Left cardiac atrium (tissue), 4 donors: ENCODE data around the gene FBN1. TPM values are rescaled to one million over a fixed set of nuclear protein-coding genes. Genes with fewer than 3 reads are reported as not detected.

Source experiments
- ATAC-seq, 2 donors: fragments of 200-7000 bp; cut with Tn5 transposase; one replicate each; pipeline ENCODE4 v1.9.1; 2020; ENCODE audit warnings: mild to moderate bottlenecking in 2 of 2, moderate library complexity in 2 of 2
- DNase-seq: peaks from one replicate; pipeline ENCODE4 v3.0.0-alpha.2; 2020
- intact Hi-C, 2 donors: fragments of 100-400 bp; cut with DNase I; formaldehyde crosslinking; loops; one replicate each; pipeline versions ENCODE4 v1.14.1 to v1.15.1; 2022 to 2023
- total RNA-seq, 2 donors: library from RNA; stranded (reverse); fragmentation: NEBNext Ultra II Directional; extraction: Animal tissue kit (Norgen Biotek cat#: 25700); gene quantifications; one replicate each; pipeline ENCODE4 v1.2.1, GENCODE V29; 2021
- donor health status: DM: no; HTN: yes; CAD: no.
- donor health status: DM: no; HTN: yes; CAD: no; lungs with severe emphysema.
- donor health status: DM: yes; HTN: yes; CAD: no.
- donor health status: Dilated cardiomyopathy.

FBN1 gene
- total RNA-seq, 2 donors from 2014 or later = 105 to 110 TPM

DNA sequence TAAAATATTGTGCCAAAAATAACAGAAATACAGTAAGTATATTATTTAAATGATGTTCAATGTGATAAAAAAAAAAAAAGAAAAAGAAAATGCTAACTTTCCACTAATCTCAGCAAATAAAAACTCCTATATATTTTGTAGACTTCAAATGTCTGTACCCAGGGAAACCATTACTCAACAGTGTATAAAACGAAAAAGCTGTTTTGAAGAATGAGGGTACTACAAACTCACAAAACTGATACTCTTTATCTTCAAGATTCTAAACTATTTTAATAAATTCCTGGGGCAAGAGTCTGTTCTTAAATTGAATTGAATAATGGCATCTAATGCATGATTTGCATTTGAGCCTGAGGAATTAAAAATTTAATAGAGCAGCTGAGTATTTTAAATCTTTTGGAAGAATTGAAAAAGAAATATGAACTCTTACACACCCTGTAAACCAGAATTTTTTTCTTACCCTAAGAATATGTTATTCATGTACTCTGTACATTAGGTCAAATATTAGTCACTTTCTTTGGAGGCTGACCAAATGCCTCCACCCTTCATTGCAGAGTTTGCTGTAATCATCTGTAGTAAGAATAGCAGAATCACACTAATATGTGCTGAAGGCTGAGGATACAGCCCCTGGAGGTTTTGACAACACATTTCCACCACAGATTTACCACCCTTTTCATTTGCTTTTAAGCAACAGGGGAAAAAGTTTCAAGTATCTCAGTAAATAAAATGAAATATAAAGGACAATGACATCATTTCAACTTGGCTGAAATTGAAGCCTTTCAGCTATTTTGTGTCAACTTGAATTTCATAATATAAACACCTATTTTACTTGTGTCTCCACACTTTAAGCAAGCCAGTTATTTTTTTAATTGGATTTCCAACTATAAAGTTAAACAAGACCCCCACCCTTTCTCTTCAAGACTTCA is 79.7 kb downstream of the FBN1 start:
- no peak for DNase-seq
- intact Hi-C loops = no loop called here
- ATAC-seq = peak; percentile 57 to 89

DNA sequence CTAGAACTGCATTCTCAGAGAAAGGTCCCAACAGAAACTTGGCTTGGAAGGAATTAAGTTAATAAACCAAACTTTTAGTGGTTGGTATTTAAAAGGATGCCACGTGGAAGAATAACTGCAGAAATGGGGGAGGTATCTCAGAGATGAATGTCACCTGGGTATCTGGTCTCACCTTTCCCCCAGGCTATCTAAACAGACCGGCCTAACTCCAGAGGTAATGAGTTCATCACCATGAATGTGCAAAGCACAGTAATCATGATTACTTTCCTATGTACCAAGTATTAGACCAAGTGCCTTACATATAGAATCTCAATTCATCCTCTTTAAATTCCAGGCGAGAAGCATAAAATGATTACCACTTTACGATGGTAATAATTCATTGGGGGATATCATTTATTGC is 80.8 kb downstream of the FBN1 start:
- ATAC-seq = no peak
- DNase-seq = no peak
- intact Hi-C loops = loop anchor here in 1 of 2 donors (5.0 kb wide), 1 partner anchor 53 kb away; no protein-coding TSS in a partner anchor

DNA sequence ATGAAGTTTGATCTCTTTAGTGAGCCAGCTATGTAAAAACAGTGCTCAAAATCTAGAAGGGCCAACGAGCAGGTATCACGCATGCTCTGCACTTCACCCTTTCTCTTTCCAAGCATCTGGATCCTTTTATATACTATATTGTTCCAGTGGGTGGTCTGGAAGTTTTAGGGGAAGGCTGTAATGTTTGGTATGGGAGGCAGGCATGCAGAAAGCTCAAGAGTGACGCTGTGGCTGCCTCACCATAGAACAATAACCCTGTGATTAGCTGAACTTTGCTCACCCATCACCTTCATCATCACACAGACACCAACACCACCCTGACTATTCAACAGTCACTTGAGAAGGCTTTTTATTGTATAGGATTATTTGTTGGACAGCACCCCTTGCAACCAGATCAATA is 81.6 kb downstream of the FBN1 start:
- intact Hi-C loops = loop anchor here in 1 of 2 donors (5.0 kb wide), 1 partner anchor 53 kb away; no protein-coding TSS in a partner anchor

DNA sequence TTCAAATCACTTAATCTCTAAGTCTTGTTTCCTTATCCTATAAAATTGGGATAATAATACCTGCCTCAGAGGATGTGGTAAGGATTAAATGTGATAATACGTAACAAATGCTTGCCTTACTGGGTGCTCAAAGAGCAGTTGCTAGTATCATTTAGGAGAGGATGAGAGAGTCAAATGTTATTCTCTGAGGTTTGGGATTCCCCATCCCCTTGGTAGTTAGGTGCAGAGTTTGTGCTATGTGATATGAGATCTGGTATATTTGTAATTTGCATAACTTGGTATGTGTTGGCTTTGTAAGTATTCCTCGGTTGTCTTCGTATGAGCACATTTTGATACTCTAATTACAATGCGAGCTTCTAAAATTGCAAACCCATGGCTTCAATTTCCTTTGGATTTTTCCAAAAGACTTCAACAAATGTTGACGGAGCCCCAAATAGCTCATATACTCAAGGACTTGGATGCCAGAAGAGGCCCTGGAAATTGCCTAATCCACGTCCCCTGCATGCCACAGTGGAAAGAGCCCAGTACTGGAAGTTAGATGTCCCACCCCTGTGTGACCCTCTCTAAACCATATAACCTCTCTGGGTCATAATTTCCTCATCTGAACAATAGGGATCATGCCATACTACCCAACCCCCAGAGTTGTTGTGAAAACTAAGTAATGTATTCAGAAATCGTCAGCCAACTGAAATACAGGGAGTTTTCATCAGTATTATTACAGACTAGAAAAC is 85.0 kb downstream of the FBN1 start:
- DNase-seq (peak; percentile 31), ATAC-seq (peak in 1 of 2 donors; percentile 74)
- intact Hi-C loops = loop anchor here in 1 of 2 donors (5.0 kb wide), 1 partner anchor 57 kb away; no protein-coding TSS in a partner anchor

More for the DNA sequence above, 81.6 kb downstream of the FBN1 start:
- ATAC-seq (no peak), DNase-seq (no peak)

GRCh38 chr15:48559285-48559684 is 86.2 kb downstream of the FBN1 start:
- DNase-seq (peak; percentile 36), ATAC-seq (peak; percentile 60 to 68)
- intact Hi-C loops = no loop called here

DNA sequence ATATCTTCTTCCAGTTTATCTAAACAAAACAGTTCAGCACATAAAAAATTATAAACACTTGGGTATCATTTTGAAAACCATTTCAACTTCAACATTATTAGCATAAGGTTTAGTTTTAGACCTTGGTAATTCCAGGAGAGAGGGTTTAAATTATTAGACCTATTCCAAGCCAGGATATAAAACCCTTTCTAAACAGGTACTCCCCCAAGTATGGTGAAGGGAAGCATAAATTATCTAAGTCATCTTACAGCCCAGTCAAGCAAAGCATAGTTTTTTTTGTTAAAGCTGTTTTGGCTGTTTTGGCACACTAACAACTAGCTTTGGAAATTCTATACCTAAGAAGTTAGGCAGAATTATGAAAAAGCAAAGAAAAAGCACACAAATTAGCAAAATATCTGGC is 87.3 kb downstream of the FBN1 start:
- intact Hi-C loops = no loop called here
- DNase-seq (no peak), ATAC-seq (no peak)

- ATAC-seq (peak; percentile 35 to 80), DNase-seq (peak; percentile 46)
- intact Hi-C loops = no loop called here
Measured at GRCh38 chr15:48557335-48557734, 88.2 kb downstream of the FBN1 start.

DNA sequence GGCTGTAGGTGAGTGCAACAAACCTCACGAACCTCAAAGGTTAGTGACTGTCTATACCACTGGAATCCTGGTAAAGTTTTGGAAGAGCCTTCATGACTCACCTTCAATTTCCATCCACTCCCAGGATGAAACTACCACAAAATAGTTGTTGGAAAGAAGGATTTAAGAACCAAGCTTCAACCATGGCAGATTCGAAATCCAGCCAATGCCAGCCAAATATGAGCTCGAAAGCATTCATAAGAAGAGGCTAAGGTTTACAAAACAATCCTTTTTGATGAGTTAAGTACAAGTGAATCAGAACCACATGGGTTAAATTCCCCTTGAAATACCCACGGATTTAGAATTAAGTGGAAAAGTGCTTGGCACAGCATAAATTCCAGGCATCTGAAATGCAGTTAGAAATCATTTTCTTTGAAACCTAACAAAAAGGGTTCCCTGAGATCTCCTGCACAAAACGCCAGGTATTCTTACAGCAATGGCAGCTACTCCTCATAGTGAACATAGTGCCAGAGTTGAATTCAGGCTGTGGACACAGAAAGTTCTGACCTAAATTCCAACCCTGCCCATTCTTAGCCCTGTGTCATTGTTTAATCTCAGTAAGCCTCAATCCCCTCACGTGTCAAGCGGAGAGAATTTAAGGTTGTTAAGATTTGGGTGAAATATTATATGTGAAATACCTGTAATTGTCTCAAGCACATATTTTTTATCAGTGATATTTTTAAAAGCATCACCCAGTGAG is 89.2 kb downstream of the FBN1 start:
- ATAC-seq (peak in 1 of 2 donors; percentile 17), DNase-seq (no peak)
- intact Hi-C loops = no loop called here

DNA sequence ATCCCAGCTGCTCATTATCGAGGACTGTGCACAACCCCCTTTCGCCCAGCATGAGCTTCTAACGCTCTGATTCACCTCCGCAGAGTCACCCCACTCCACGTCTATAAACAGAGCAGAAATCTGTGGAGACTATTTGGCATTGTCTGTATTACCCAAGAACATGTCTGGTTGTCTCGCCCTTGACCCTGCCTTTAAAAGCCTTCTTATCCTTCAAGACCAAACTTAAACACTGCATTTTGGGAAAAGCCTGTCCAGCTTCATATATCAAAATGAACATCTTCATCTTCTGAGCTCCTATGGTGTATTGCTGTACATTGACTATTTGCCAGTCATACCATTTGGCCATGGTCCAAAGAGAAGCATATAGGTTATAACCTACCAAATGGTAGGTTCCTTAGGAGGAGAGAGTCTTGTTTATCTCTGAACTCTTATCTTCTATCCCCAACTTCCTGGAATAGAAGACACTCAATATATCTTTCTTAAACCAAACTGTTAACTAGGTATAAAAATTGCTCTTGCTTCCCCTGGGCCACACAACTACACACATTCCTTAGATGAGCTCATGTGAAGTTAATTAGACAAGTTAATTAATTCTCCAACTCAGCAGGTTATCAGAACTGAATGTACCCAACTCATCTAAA is 90.1 kb downstream of the FBN1 start:
- no peak for DNase-seq
- intact Hi-C loops = no loop called here
- ATAC-seq = peak in 1 of 2 donors; percentile 10

- ATAC-seq = no peak
- intact Hi-C loops = loop anchor here in 1 of 2 donors (5.0 kb wide), 1 partner anchor 73 kb away; no protein-coding TSS in a partner anchor
- no peak for DNase-seq
Measured at GRCh38 chr15:48554112-48554511, 91.4 kb downstream of the FBN1 start.

GRCh38 chr15:48553559-48553958 is 92.0 kb downstream of the FBN1 start:
- DNase-seq = no peak
- ATAC-seq = no peak
- intact Hi-C loops = loop anchor here in 1 of 2 donors (5.0 kb wide), 1 partner anchor 74 kb away; no protein-coding TSS in a partner anchor

GRCh38 chr15:48550822-48551525 is 94.5 kb downstream of the FBN1 start:
- intact Hi-C loops = loop anchor here in 1 of 2 donors (5.0 kb wide), 1 partner anchor 76 kb away; no protein-coding TSS in a partner anchor
- ATAC-seq (peak in 1 of 2 donors; percentile 34), DNase-seq (no peak)

- intact Hi-C loops = no loop called here
Measured at GRCh38 chr15:48548455-48548854, 97.1 kb downstream of the FBN1 start.

GRCh38 chr15:48547286-48547685 is 98.2 kb downstream of the FBN1 start:
- intact Hi-C loops = no loop called here
- DNase-seq (no peak), ATAC-seq (no peak)

More at GRCh38 chr15:48548455-48548854, 97.1 kb downstream of the FBN1 start:
- ATAC-seq (no peak), DNase-seq (no peak)

- intact Hi-C loops = no loop called here
- DNase-seq = no peak
- ATAC-seq = no peak
Measured at GRCh38 chr15:48546296-48546695, 99.2 kb downstream of the FBN1 start.

- intact Hi-C loops = no loop called here
- no peak for ATAC-seq
- DNase-seq = no peak
Measured at GRCh38 chr15:48544778-48545177, 100.7 kb downstream of the FBN1 start.

DNA sequence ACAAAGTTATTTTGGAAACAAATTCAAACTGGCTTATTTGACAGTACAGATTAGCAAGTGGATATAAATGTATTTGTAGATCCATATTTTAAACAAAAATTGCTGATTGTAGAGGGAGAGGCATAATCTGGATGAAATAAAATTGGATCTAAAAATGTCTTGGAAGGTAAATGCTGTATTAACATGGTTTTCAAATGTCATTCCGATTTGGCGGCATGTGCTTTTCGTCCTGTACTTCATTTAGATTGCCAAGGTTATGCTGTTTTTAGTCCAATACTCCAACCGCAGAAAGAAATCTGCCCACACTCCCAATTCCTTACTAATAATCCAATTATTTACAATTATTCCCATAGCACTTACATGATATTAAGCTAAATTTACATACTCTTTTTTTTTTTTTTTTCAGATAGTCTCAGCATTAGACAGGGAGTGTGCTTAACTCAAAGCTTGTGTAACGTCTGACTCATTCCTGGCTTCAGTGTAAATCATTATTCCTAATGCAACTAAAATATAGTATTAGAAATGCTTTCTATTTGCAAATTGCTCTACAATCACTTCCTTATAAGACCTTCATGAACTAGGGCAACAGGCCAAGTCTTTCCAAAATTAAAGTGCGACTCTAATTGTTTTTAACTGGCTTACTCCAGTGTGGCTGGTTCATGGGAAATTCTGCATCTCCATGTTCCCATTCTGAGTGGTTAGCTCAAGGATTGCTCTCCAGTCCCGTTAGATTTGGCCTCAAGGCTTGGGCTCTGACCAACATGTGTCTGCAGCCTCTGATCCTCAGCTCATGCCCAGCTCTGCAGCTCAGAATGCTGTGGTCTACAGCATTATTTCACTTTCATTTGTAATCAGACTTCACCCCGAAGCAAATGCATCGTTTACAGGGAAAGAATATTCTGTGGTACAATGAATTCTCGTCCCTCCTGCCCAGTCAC is 103.9 kb downstream of the FBN1 start:
- intact Hi-C loops = no loop called here
- ATAC-seq = peak; percentile 74 to 83
- no peak for DNase-seq
